CD4-positive, alpha-beta T cell (primary cell): ENCODE results near the gene SPATA2. TPM values are rescaled to one million over a fixed set of nuclear protein-coding genes. Genes with fewer than 3 reads are reported as not detected.

ENCODE experiments used
- ATAC-seq: fragments of 200-7000 bp; cut with Tn5 transposase; one replicate; pipeline ENCODE4 v1.10.0; 2022; ENCODE audit warnings: mild to moderate bottlenecking; ENCODE audit not compliant: poor library complexity
- CTCF ChIA-PET: fragments of 350-600 bp; sonication (Branson Sonifier 250); formaldehyde crosslinking; loops from one replicate; lab custom pipeline; 2021; ENCODE audit warnings: antibody characterized with exemption, inconsistent platforms; lab: Charles Lee
- POLR2A ChIA-PET: fragments of 350-600 bp; sonication (Branson Sonifier 250); formaldehyde crosslinking; loops from one replicate; lab custom pipeline; 2021; ENCODE audit warnings: antibody characterized with exemption, inconsistent platforms; lab: Charles Lee
- DNase-seq, 14 experiments: peaks; one replicate each; pipeline ENCODE4 v3.0.0-alpha.2; 2013 to 2020; ENCODE audit warnings: mixed read lengths in 2 of 14
- H3K27ac ChIP-seq, 2 donors: one replicate each; pipeline versions ENCODE4 v1.5.1 to v1.7.0; 2013; ENCODE audit warnings: low read length in 2 of 2, low read depth in 1 of 2, mild to moderate bottlenecking in 1 of 2
- H3K27me3 ChIP-seq, 2 experiments: 1 replicate in 1 of 2; 2 replicates in 1 of 2; pipeline versions ENCODE4 v1.6.1 to v1.7.0; 2013; ENCODE audit warnings: low read length in 2 of 2, control low read depth in 1 of 2, mild to moderate bottlenecking in 1 of 2, moderate library complexity in 1 of 2; ENCODE audit not compliant: insufficient read depth in 2 of 2, control insufficient read depth in 1 of 2
- H3K36me3 ChIP-seq: one replicate; pipeline ENCODE4 v1.6.1; 2013; ENCODE audit warnings: low read length, control low read depth; ENCODE audit not compliant: insufficient read depth
- H3K4me1 ChIP-seq: one replicate; pipeline ENCODE4 v1.6.1; 2013; ENCODE audit warnings: low read length, control low read depth; ENCODE audit not compliant: insufficient read depth
- H3K4me3 ChIP-seq: one replicate; pipeline ENCODE4 v1.5.1; 2013; ENCODE audit warnings: mild to moderate bottlenecking, low read length, moderate library complexity
- H3K9me3 ChIP-seq, 2 experiments: 1 replicate in 1 of 2; 2 replicates in 1 of 2; pipeline versions ENCODE4 v1.6.1 to v1.7.0; 2013; ENCODE audit warnings: low read length in 2 of 2, mild to moderate bottlenecking in 2 of 2, control low read depth in 1 of 2, moderate library complexity in 1 of 2; ENCODE audit not compliant: control insufficient read depth in 1 of 2, insufficient read depth in 1 of 2
- H3K27ac Mint-ChIP-seq: one replicate; pipeline ENCODE4 v1.8.0; 2020; ENCODE audit warnings: mixed read lengths
- H3K27me3 Mint-ChIP-seq: one replicate; pipeline ENCODE4 v1.8.0; 2021; ENCODE audit warnings: mixed read lengths
- H3K36me3 Mint-ChIP-seq: one replicate; pipeline ENCODE4 v1.8.0; 2021; ENCODE audit warnings: low read depth, mixed read lengths
- H3K4me1 Mint-ChIP-seq: one replicate; pipeline ENCODE4 v1.8.0; 2021; ENCODE audit warnings: low read depth, mixed read lengths
- H3K4me3 Mint-ChIP-seq: one replicate; pipeline ENCODE4 v1.8.0; 2020; ENCODE audit warnings: mild to moderate bottlenecking, mixed read lengths
- H3K9me3 Mint-ChIP-seq: one replicate; pipeline ENCODE4 v1.8.0; 2020; ENCODE audit warnings: mixed read lengths
- intact Hi-C, 2 experiments: fragments of 100-400 bp; cut with DNase I in 1 of 2; cut with micrococcal nuclease in 1 of 2; formaldehyde crosslinking; loops; one replicate each; pipeline versions ENCODE4 v1.15.1 to v1.9.0; 2023 to 2025; cut with DNase I, micrococcal nuclease
- total RNA-seq, 174 experiments: library from RNA in 2 of 174; stranded (reverse) in 2 of 174; gene quantifications; one replicate each; pipeline ENCODE4 v1.2.3 and lab custom pipeline; 2021 to 2026
- TF ChIP-seq, protein P1 (sequence below): fragments of 200-600 bp; IDR thresholded peaks from one replicate; pipeline ENCODE4 v1.8.0; 2022; ENCODE audit warnings: antibody characterized with exemption, mild to moderate bottlenecking

Gene SPATA2
- total RNA-seq, 2 experiments from 2014 or later: 16.0 to 16.4 TPM

- DNase-seq: no peak
- peaks cover 4% of the 10 kb centered on the region for H3K4me1 Mint-ChIP-seq
- TF ChIP-seq, protein P1, sequence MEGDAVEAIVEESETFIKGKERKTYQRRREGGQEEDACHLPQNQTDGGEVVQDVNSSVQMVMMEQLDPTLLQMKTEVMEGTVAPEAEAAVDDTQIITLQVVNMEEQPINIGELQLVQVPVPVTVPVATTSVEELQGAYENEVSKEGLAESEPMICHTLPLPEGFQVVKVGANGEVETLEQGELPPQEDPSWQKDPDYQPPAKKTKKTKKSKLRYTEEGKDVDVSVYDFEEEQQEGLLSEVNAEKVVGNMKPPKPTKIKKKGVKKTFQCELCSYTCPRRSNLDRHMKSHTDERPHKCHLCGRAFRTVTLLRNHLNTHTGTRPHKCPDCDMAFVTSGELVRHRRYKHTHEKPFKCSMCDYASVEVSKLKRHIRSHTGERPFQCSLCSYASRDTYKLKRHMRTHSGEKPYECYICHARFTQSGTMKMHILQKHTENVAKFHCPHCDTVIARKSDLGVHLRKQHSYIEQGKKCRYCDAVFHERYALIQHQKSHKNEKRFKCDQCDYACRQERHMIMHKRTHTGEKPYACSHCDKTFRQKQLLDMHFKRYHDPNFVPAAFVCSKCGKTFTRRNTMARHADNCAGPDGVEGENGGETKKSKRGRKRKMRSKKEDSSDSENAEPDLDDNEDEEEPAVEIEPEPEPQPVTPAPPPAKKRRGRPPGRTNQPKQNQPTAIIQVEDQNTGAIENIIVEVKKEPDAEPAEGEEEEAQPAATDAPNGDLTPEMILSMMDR: no peak
- Histone ChIP-seq H3K27me3 (no peaks in the 10 kb centered on the region), H3K4me1 (no peaks in the 10 kb centered on the region), H3K4me3 (no peak overlapping the region), H3K9me3 (no peaks in the 10 kb centered on the region), H3K27ac (no peak overlapping the region), H3K36me3 (peaks cover 50% of the 10 kb centered on the region)
- ATAC-seq: no peak
- H3K36me3 Mint-ChIP-seq: peaks cover 59% of the 10 kb centered on the region
- H3K9me3 Mint-ChIP-seq: no peaks in the 10 kb centered on the region
- ChIA-PET CTCF (interaction anchor here (0.6 to 1.7 kb wide), 6 partner anchors 9 to 346 kb away, joined by 3 to 5 read pairs (median 4); no protein-coding TSS in a partner anchor), POLR2A (interaction anchor here (0.6 kb wide), 1 partner anchor 38 kb away, joined by 3 read pairs; no protein-coding TSS in a partner anchor)
- H3K27ac Mint-ChIP-seq: no peak overlapping the region
- H3K4me3 Mint-ChIP-seq: no peak overlapping the region
- H3K27me3 Mint-ChIP-seq: no peaks in the 10 kb centered on the region
- intact Hi-C loops: loop anchor here (1.0 to 2.0 kb wide), 3 partner anchors 41 to 553 kb away; no protein-coding TSS in a partner anchor
These were observed 27.8 kb downstream of the SPATA2 start for GRCh38 chr20:49887251-49888211.

- H3K27ac Mint-ChIP-seq: no peak overlapping the region
- H3K9me3 ChIP-seq: no peaks in the 10 kb centered on the region
These were observed 28.6 kb downstream of the SPATA2 start for GRCh38 chr20:49886571-49887213.

More at GRCh38 chr20:49886571-49887213, 28.6 kb downstream of the SPATA2 start:
- intact Hi-C loops: no loop called here
- Histone ChIP-seq H3K4me1 (no peaks in the 10 kb centered on the region), H3K27ac (no peak overlapping the region), H3K27me3 (no peaks in the 10 kb centered on the region), H3K4me3 (no peak overlapping the region), H3K36me3 (peaks cover 57% of the 10 kb centered on the region)
- peaks cover 4% of the 10 kb centered on the region for H3K4me1 Mint-ChIP-seq
- no peak for DNase-seq
- ChIA-PET POLR2A (interaction anchor here (0.6 kb wide), 1 partner anchor 37 kb away, joined by 3 read pairs; no protein-coding TSS in a partner anchor), CTCF (interaction anchor here (0.6 kb wide), 1 partner anchor 188 kb away, joined by 3 read pairs; no protein-coding TSS in a partner anchor)
- no peaks in the 10 kb centered on the region for H3K9me3 Mint-ChIP-seq
- no peaks in the 10 kb centered on the region for H3K27me3 Mint-ChIP-seq
- peaks cover 68% of the 10 kb centered on the region for H3K36me3 Mint-ChIP-seq
- TF ChIP-seq, protein P1: no peak
- no peak overlapping the region for H3K4me3 Mint-ChIP-seq
- ATAC-seq: no peak
